Fibroblast of mammary gland (primary cell): Measurements from ENCODE around the gene SLC16A8.
"Not testable (repeated sequence)": the region's sequence is repeated elsewhere in the genome, so short reads cannot be mapped to it uniquely, and the experiment has no call there.

Experiments used
- DNase-seq: peaks from one replicate; pipeline ENCODE4 v3.0.0-alpha.2; 2010; ENCODE audit warnings: low read depth
- H3K4me3 ChIP-seq: 2 replicates; pipeline ENCODE4 v1.5.1; 2011; ENCODE audit warnings: low read depth, mild to moderate bottlenecking, low read length, moderate library complexity; ENCODE audit not compliant: control insufficient read depth
- TF ChIP-seq, protein P1 (sequence below): conservative IDR thresholded peaks from 2 replicates; pipeline ENCODE4 v1.5.1; 2011; ENCODE audit warnings: low read depth, low read length, inconsistent platforms; ENCODE audit not compliant: control insufficient read depth, insufficient read depth

The SLC16A8 gene

DNA sequence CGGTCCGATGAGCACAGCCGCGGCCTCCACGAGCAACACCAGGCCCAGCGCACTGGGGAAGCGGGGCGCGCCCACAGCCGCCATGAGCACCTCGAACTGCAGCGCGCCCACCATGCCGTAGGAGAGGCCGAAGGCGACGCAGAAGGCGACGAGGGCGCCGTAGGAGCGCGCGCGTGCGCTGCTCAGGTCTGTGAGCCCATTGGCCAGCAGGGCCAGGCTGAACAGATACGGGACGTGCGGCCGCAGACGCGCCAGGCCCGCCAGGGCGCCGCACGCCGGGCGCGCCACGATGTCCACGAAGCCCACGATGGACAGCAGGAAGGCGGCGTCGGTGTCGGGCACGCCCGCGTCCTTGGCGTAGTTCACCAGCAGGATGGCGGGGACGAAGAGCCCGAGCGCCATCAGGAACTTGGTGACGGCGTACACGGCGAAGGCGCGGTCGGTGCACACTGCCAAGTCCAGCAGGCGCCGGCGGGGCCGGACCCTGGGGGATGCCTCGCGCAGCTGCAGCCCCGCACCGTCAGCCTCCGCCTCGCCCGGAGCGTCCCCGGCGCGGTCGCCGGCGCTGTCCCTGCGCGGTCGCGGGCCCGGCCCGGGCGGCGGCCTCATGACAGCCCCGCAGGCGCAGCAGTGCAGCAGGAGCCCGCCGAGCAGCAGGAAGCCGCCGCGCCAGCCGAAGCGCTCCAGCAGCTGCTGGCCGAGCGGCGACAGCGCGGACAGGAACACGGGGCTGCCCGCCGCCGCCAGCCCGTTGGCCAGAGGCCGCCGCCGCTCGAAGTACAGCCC is 2.9 kb downstream of the SLC16A8 start:
- no peak overlapping the region for H3K4me3 ChIP-seq
- TF ChIP-seq, protein P1, sequence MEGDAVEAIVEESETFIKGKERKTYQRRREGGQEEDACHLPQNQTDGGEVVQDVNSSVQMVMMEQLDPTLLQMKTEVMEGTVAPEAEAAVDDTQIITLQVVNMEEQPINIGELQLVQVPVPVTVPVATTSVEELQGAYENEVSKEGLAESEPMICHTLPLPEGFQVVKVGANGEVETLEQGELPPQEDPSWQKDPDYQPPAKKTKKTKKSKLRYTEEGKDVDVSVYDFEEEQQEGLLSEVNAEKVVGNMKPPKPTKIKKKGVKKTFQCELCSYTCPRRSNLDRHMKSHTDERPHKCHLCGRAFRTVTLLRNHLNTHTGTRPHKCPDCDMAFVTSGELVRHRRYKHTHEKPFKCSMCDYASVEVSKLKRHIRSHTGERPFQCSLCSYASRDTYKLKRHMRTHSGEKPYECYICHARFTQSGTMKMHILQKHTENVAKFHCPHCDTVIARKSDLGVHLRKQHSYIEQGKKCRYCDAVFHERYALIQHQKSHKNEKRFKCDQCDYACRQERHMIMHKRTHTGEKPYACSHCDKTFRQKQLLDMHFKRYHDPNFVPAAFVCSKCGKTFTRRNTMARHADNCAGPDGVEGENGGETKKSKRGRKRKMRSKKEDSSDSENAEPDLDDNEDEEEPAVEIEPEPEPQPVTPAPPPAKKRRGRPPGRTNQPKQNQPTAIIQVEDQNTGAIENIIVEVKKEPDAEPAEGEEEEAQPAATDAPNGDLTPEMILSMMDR = no peak
- DNase-seq = peak; percentile 18

DNA sequence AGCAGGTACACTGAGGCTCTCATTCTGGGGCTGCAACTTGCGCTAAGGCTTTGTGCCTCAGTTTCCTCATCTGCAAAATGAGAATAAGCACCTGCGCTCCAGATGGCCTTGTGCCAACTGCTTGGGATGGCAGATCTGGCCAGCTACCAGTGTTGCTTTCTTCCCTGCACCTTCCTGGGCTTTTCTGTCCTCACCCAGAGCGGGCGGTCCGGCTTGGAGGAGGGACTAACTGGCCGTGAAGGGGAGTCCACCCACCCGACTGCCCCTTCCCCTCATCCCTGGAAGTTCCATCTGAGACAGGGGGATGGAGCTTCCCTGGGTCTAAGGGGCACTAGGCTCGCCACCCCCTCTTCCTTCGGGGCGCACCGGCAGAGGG is 3.5 kb downstream of the SLC16A8 start:
- no peak for DNase-seq
- TF ChIP-seq, protein P1 = no peak
- H3K4me3 ChIP-seq = no peak overlapping the region

DNA sequence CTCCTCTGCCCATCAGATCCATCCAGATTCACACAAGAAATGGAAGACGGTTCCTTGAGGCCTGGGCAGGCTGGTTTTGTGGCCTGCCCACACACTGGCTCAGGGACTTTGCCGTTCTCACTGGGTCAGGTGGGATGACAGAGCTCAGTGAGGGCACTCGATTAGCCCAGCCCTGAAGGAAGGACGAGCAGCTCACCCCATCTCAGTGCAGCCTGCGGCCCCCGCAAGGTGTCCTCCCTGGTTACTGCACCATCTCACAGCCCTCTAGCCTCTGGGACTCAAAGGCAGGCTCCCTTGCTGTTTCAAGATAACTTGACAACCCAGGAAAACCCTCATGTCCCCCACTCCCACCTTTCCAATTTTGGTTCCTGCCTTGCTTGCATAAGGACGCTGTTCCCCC is 4.2 kb downstream of the SLC16A8 start:
- no peak overlapping the region for H3K4me3 ChIP-seq
- DNase-seq = no peak

DNA sequence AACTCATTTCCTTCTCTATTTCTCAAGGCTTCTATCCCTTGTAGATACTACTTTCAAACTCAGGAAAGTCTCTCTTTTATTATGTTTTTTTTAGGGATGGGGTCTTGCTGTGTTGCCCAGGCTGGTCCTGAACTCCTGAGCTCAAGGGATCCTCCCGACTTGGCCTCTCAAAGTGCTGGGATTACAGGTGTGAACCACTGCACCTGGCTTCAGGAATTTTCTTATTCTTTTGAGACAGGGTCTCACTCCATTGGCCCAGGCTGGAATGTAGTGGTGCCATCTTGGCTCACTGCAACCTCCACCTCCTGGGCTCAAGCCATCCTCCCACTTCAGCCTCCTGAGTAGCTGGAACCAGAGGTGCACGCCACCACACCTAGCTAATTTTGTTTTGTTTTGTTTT is 4.8 kb downstream of the SLC16A8 start:
- DNase-seq = not testable (repeated sequence)

More for the DNA sequence above, 4.2 kb downstream of the SLC16A8 start:
- TF ChIP-seq, protein P1 = no peak

DNA sequence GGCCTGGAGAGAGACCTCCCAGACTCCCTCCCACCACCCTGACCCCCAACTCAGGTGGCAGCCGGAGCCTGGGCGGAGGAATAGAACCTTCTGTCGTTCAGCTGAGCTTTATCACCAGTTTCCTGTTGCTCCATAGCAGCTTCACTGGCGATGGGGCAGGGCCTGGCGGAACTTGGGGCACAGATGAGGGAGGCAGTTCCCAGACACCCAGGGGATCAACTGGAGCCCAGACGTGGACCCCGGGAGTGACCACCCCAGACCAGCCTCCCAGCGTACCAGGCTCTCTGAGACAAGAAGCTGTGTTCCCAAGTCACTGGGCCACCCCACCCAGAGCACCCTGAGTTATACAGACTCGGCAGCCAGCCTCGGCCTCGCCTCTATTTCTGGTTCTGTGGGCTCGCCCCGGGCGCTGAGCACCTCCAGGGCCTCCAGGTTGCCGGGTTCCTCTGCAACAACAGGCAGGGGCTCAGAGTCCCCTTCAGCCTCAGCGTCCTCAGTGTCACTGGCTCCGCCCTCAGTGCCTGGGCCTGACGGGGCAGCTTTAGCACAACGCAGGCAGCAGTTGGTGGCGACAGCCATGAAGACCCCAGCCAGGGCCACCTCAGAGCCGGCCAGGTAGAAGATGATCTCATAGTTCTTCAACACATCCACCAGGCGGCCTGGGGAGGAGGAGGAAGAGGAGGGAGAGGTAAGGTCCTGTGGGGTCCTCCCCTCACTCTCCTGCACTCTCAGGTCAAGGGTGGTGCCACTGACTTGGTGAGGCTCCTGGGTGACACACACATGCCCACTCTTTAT is 5.7 kb downstream of the SLC16A8 start:
- TF ChIP-seq, protein P1 = no peak
- no peak for DNase-seq
- H3K4me3 ChIP-seq = no peak overlapping the region

More for the DNA sequence above, 4.8 kb downstream of the SLC16A8 start:
- not testable (repeated sequence) for H3K4me3 ChIP-seq

DNA sequence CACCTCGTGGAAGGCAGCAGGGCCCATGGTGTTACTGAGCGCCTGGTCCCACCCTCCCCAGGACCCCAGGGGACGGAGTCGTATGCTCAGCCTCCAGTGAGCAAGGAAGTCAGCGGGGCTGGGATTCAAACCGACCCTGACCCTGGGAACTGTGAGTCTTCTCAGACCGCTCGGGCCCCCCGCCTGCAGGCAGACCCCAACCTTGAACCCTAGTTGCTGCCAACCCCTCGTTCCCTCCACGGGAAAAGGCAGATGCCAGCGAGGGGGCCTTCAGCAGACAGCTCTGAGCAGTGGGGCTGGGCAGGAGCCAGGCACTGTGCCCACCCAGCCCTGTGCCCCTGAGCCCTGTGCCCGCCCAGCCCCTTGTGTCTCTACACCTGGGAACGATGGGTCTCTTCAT is 6.4 kb downstream of the SLC16A8 start:
- H3K4me3 ChIP-seq = no peak overlapping the region
- TF ChIP-seq, protein P1 = no peak
- no peak for DNase-seq

DNA sequence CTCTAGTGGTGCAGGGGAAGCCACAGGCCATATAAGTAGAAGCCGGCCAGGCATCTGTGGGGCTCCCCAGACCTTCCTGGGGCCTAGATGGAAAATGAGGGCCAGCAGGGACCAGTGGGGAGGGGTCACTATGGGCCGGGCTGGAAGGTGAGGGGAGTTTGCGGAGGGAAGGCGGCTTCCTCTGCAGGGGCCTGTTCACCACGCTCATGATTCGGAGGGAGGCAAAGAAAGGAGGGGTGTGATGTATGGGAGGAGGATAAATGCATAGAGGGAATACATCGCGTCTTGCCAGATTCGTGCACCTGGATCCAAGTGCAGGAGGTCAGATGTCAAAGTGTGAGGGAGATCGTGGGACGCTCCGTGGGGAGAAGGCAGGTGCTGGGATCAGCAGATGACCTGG is 6.9 kb downstream of the SLC16A8 start:
- no peak overlapping the region for H3K4me3 ChIP-seq
- no peak for DNase-seq
- TF ChIP-seq, protein P1 = no peak
